NCI-H1092 (cell line): ENCODE results near the gene EBI3.
"Not testable (repeated sequence)": the region's sequence is repeated elsewhere in the genome, so short reads cannot be mapped to it uniquely, and the experiment has no call there.

Experiments
- DNase-seq: peaks from one replicate; lab custom pipeline; 2025; lab: John Stamatoyannopoulos, UW

The EBI3 gene

DNA sequence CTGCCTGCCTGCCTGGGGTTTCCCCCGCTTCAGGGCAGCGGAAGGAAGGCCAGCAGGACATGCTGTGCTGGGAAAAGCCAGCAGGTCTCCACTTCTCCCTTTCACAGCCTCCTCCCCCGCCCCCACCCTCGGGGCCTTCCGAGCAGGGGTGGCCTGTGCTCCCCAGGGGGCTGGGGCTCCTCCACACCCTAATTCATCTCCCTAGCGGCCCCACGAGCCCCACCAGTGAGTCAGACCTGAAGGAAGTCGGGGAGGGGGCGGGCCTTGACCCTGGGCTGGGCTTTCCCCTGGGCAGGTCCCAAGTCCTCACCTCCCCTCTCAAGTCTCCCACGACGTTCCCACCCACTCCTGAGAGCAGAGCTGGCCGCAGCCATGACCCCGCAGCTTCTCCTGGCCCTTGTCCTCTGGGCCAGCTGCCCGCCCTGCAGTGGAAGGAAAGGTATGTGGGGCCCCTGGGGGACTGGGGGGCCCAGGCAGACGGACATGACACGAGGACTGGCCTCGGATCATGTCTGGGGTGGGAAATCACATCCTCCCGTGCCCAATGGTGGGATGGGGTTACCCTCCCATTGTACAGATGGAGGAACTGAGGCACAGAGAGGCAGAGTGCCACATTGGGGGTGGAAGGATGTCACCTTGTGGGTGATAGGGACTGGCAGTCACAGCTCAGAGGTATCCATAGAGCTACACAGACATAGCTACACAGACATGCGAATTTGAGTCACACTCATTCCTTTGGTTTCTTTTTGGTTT lies at the start of gene EBI3:
TSS of gene EBI3 (plus strand) at position 345 of the 753 bp plus-strand sequence. CDS start at position 373, 28 bp downstream.
- no peak for DNase-seq

DNA sequence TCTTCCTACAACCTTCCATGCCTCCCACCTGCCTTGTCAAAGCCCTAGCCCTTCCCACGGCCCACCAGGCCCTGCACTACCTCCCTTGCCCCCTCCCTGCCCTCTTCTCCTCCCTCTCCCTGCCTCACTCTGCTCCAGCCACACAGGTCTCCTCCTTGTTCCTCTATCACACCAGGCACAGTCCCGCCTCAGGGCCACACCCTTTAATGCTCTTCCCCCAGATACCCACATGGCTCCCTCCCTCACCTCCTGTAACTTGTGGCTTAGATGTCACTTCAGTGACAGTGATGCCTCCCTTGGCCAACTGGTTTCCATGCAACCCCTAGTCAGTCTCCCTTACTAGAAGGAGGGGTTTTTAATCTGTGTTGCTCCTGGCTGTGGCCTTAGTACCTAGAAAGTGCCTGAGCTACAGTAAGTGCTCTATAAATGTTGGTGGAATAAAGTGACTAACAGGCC lies 48.2 kb upstream of the EBI3 start:
- no peak for DNase-seq

DNA sequence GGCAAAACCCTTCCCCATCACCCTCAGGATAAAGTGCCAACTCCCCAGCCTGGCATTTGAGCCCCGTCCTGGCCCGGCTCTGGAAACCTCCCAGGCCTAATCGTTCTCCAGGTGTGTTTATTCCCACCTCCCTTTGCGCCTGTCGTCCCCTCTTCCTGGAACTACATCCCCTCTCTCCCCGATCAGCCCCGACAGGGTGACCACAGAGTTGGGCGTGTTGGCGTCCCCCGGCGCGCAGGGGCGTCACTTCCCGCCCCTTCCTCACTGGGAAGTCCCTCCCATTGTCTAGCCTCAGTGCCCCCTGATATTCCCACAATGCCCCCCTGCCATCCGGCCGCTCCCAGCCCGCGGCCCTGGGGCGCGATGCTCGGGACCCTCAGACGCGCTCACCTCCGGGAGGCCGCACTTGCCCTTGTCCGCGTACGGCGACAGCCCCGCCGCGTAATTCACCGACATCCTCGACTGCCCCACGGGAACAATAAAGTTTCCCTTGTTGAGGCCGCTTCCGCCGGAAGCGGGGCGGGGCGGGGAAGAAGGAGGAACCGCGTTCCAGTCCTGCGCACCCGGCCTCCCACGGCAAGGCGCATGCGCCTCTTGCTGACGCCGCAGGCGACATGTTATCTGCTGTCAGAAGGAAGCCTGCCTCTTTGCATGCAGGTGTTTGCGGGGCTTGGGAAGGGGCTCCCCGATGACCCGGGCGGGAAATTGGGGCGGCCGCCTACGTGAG lies 47.1 kb upstream of the EBI3 start, which contains the start of the genes ANKRD24 and SIRT6:
TSS of gene ANKRD24 (plus strand) at position 606 of the 727 bp plus-strand sequence. CDS start 3,737 bp downstream, outside the sequence.
TSS of gene SIRT6 (minus strand) at position 480 of the 727 bp plus-strand sequence. CDS start at position 456, 24 bp downstream.
- peak; percentile 94 for DNase-seq

DNA sequence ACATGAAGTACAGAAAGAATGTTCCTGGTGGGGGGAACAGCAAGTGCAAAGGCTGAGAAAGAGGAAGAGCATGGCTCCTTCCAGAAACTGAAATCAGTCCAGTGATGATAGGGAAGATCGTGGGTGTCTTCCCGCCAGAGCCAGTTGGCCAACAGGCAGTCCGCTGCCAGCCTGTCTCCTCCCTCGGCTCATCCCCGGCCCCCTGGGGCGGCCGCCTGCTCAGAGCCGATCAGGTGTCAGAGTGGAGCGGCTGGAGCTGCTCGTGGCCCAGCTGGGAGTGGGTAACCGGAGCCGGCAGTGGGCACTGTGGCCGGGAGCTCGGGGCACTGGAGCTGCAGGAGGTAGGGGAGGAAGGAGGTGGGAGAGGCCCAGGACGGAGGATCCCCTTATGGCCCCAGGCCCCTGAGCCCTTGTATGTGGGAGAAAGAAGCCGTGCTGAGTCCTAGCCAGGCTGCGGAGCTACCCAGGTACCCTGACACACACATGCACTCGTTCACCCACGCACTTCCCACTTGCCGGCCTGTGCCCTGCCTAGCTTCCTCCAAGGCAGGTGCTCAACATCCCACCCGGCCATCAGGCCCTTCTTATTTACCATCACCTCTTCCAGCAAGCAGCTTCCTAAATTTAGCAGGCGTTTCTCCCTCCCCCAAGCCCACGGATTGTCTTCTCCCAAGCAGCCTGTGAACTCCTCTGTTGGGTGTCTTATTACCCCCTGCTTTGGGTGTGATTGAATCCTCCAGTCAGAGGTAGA lies 45.2 kb upstream of the EBI3 start:
- peak; percentile 61 for DNase-seq

DNA sequence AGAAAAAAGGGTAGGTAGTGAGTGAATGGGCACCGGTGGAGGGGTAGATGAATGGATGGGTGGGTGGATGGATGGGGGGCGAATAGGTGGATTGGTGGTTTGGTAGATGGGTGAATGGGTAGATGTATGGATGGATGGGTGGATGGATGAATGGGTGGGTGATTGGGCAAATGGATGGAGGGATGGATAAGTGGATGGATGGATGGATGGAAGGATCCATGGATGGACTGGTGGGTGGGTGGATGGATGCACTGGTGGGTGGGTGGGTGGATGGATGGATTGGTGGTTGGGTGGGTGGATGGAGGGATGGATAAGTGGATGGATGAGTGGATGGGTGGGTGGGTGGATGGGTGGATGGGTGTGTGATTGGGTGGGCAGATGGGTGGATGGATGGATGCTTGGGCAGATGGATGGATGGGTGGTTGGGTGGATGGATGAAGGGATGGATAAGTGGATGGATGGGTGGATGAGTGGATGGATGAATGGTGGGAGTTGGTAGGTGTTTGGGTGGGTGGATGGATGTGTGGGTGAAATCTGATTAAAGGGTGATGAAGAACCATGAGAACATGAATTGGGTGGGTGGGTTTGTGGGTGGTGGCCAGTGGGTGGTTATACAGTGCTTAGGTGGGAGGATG lies 44.5 kb upstream of the EBI3 start:
- DNase-seq: no peak

DNA sequence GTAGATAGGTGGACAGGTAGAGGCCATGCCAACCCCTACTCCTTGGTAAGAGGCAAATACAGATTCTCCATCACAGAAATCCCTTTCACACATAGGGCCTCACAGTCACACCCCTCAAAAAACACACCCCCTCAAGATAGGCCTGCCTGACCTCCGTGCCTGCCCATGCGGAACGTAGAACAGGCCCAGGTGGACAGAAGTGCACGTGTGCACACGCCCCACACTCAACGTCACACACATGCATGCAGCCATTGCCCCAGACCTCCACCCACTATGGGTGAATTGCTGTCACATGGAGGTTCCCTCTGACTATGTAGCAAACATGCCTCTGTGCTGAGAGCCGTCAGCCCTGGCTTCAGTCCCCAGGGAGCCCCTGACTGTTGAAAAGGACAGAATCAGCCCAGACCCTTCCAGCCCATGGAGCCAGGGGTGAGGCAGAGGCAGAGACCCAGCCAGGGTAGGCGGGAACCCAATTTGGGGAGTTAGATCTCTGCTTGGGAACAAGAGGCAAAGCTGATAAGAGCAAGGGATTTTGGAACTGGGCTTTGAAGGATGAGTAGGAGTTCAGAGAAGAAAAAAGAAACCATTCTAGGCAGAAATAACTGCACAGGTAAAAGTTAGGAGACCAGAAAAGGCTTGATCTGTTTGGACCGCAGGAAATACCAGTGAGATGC lies 43.8 kb upstream of the EBI3 start:
- DNase-seq: no peak

DNA sequence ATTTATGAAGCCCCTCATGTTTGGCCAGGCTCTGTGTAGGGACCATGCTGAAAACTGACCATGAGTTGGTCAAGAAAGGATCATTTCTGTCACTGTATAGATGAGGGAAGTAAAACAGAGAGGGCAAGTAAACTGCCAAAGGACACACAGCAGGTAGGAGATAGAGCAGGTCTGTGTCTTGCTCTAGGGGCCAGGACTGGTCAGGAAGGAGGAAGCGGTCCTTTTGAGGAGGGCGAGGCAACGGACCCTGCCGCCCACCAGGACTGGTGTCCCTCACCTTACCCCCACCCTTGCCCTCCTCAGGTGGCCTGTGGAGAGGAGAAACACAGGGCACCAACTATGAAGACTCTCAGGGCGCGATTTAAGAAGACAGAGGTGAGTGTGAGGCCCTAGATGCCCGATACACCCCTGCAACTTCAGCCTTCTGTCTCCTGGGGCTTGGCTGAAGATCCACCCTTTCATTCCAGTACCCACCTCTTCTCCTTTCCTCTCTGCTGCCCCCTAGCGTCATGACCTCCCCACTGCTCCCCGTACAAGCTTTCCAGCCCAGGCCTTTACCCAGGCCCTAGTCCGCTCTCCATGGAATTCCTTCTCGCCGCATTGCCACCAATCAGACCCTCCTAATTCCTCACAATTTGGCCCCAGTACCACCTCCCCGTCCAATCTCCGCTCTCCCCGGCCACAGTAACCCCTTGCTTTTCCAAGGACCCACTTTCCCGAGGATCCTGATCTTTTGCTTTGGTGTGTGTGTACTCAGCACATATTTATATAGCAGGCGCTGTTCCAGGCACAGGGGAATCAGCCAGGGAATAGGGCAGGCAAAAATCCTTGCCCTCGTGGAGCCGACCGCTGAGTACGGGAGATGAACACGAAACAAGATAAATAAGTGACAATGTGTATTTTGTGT lies 43.0 kb upstream of the EBI3 start:
- DNase-seq: peak; percentile 64

DNA sequence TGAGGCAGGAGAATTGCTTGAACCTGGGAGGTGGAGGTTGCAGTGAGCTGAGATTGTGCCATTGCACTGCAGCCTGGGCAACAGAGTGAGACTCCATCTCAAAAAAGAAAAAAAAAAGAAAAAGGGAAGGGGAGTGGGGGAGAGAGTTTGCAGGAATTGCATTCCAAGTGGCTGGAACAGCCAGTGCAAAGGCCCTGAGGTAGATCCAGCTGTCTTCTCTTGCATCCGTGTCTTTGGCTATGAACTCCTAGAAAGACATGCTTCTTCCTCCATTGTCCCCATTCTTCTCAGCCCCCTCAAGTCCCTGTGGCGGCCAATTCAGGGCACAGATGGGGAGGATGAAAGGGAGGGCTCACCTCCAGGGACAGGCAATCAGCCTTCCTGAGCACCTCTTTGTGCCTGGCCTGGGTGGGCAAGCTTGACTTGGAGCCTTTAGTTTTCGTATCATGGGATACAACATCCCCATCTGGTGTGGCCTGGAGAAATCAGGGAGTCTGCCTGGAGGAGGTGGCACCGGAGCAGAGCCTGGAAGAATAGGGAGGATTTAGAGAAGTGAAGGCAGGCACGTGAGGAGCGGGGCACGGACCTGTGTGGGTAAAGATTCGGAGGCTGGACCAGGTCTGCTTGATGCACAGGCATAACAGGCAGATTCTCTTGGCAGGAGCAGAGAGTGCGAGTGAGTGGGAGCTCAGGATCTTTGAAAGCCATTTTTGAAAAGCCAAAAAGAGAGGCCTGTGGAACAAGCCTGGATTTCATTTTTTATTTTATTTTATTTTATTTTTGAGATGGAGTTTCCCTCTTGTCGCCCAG lies 41.8 kb upstream of the EBI3 start:
- no peak for DNase-seq

DNA sequence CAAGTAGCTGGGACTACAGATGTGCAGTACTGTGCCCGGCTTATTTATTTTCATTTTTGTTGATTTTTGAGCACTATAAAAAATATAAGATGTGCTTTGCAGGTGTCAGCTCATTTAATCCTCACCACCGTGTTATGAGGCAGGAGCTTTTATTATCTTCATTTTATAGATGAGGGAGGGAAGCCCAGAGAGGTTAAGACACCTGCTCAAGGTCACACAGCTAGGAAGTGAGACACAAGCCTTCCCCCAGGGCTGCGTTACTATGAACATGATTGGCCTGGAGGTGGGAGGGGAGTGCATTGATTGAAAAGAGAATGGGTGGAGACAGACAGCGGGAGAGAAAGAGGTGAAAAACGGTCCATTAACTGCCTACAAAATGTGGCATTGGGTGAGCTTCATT lies 39.7 kb upstream of the EBI3 start:
- no peak for DNase-seq

DNA sequence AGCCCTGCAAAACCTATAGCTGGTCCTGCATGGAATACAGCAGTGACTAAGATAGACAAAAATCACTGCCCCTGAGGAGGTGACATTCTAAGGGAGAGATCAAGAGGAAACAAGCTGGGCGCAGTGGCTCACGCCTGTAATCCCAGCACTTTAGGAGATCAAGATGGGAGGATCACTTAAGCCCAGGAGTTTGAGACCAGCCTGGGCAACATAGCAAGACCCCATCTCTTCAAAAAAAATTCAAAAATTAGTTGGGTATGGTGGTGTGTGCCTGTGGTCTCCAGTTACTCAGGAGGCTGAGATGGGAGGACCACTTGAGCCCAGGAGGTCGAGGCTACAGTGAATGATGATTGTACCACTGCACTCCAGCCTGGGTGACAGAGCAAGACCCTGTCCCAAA lies 36.8 kb upstream of the EBI3 start:
- not testable (repeated sequence) for DNase-seq

DNA sequence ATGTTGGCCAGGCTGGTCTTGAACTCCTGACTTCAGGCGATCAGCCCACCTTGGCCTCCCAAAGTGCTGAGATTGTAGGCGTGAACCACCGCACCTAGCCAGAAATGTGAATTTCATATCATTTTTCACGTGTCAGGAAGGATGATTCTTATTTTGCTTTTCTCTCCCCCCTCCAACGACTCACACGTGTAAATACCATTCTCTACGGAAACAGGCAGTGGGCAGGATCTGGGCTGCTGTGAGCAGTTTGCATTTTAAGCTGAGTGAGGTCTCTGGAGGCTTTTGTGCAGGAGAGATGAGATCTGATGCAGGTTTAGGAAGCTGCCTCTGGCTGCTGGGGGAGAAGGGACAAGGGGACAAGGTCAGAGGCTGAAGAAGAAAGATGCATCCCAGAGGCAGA lies 35.0 kb upstream of the EBI3 start:
- DNase-seq: no peak

DNA sequence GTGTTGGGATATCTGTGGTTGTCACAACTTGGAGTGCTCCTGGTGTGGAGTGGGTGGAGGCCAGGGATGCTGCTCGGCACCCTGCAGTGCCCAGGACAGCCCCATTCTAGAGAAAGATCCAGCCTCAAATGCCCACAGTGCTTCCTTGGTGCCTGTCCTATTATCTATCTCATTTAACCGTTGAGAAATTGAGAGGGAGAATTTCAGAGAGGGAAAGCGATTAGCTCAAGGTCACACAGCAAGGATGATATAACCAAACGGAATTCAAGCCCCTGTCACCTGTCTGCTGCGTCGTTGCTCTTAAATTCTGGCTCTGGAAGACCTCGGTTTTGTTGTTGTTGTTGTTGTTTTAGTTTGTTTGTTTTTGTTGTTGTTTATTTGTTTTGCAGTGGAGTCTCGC lies 33.3 kb upstream of the EBI3 start:
- DNase-seq: no peak

DNA sequence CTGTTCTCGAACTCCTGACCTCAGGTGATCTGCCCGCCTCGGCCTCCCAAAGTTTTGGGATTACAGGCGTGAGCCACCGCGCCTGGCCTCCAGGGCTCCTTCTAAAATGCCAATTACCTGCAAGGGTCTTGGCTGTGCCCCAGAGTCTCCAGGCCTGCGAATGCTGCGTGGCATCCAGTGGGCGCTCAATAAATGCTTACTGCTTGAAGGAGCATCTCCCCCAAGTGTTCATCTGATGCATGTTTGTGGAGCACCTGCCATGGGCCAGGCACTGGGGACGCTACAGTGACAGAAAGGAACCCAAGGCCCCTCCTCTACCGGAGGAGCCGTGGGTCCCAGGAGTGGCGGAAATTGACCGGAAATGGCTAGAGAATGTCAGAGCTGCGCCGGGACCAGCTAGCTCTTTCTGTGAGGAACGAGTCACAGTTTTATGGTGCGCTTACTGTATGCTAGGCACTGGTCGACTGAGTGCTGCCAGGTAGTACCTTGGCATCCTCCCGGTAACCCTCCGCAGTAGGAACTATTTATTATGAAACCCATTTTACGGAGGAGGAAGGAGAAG lies 32.7 kb upstream of the EBI3 start:
- DNase-seq: no peak

DNA sequence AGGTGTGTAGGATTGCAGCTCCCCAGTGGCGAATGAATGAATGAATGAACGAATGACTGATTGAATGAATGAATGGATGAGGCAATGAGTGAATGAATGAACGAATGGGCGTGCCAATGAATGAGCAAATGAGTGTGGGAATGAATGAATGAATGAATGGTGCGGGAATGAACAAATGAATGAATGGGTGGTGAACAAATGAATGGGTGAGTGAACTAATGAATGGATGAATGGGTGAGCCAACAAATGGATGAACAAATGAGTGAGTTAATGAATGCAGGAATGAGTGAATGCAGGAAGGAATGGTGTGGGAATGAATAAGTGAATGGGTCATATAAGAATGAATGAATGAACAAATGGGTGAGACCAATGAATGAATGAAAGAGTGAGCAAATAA lies 32.1 kb upstream of the EBI3 start:
- no peak for DNase-seq

DNA sequence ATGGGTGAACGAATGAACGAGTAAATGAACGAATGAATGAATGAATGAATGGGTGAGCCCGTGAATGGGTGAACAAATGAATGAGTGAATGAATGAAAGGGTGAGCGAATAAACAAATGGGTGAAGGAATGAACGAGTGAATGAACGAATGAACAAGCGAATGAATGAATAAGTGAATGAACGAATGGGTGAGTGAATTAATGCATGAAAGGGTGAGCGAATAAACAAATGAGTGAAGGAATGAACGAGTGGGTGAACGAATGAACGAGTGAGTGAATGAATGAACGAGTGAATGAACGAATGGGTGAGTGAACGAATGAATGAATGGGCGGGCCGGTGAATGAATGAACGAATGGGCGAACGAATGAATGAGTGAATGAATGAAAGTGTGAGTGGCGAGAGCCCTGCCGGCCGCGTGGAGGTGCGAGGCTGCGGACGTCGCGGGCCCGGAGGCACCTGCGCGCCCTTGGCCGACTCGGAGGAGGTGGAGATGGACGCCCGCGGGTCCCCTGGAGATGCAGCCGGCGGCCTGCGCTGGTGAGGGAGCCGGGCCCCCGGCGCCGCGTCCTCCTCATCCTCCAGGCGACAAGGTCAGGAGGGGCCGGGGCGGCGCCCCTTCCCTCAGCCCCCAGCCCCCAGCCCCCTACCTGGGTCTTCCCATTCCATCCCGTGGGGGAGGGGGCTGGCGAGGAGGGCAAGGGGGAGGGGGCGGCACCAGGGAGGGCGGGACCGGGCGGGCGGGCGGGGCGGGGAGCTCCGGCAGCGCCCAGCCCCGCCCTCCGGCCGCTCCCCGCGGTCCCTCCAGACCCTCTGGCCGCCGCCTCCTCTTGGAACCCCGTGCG lies 31.5 kb upstream of the EBI3 start:
- no peak for DNase-seq

DNA sequence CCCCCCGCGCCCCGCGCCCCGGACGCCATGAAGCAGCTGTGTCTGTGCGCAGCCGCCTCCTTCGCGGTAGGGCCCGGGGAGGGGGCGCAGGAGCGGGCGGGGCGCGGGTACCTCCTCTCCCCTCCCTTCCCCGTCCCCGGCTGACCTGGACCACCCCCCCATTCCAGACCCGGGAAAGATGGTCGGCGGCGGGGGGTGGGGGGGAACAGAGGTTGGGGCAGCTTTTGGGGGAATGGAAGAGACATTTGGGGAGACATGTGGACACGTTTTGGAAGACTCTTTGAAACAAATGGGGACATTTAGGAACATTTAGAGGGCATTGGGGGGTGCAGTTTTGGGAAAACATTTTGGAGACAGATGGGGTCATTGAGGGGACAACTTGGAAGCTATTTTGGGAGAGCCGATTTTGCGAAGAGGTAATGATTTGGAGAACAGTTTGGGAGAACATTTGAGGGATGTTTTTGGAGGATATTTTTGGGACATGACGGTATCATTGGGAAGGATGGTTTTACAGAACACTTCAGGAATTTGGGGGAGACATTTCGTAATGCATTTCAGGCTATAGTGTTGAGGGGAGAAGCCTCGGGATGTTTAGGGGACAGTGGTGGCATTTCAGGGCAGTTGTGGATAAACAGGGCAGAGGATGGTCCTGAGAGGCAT lies 30.7 kb upstream of the EBI3 start:
- no peak for DNase-seq

DNA sequence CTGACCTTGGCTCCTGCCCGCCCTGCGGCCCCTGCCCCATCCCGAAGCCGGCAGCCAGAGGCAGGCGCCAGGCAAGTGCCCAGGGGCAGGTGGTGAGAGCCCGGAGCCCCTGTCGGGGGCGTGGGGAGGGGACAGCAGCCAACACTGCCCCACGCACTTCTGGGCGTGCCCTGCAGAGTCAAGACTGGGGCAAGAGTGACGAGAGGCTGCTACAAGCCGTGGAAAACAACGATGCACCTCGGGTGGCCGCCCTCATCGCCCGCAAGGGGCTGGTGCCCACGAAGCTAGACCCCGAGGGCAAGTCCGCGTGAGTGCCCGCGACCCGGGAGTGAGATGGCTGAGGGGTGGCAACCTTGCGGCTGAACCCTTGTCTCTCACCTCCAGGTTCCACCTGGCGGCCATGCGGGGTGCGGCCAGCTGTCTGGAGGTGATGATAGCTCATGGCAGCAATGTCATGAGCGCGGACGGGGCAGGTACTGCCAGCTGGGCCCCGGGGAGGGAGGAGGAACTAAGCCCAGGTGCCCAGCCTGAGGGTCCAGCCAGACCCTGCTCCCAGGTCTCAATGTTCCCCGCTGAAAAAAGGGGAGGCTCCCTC lies 29.5 kb upstream of the EBI3 start:
- no peak for DNase-seq
